B cell (primary cell): ENCODE measurements around the gene RAPH1.

ENCODE experiments used
- CTCF ChIP-seq: fragments of 200-600 bp; IDR thresholded peaks from one replicate; pipeline ENCODE4 v1.8.0; 2022; ENCODE audit warnings: antibody characterized with exemption, mild to moderate bottlenecking
- EZH2 ChIP-seq: IDR thresholded peaks from 2 replicates; pipeline ENCODE4 v1.6.1; 2012; ENCODE audit warnings: borderline replicate concordance, low read depth, mild to moderate bottlenecking, moderate library complexity, low read length; ENCODE audit not compliant: insufficient read depth, poor library complexity, severe bottlenecking

DNA sequence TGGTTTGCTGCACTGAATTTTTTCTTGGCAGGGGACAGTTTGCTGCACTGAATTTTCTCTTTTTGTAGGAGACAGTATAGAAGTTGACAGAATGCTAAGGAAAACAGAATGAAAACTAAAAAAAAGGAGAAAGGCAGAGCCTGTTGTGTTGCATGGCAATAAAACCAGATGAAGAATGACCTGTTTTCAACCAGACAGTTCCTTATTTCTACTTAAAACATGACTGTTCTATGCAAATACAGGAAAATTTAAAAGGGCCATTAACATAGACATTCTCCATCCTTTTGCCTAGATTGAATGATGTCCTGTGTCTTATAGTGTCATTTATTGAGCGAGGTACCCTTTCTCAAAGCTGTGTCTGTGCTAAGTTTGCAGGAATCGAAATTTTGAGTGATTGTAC, 173.6 kb downstream of the RAPH1 start:
- TF ChIP-seq EZH2 (no peak), CTCF (no peak)
